Iris pigment epithelial cell (primary cell): ENCODE data around the gene APP.
"Not testable (repeated sequence)": the region's sequence is repeated elsewhere in the genome, so short reads cannot be mapped to it uniquely, and the experiment has no call there.

ENCODE experiments used
- DNase-seq: peaks from one replicate; pipeline ENCODE4 v3.0.0-alpha.2; 2011; ENCODE audit warnings: low read depth

Gene APP

DNA sequence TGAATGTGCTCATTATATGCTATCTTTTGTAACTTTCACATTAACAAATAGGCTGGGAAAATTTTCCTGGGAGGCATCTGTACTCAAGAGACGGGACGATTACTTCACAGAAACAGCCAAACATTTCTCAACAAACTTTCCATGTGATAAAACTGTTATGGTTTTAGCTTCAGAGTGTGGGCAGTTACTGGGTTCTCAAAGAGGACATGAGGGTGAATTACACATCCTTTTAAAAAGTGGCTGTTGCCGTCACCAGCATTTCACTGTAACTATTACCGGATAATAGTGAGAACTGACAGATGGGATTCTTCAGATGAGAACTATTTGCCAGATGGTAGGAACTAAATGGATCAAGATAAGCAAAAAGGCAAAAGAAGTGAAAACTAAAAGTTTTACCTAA, 109.1 kb downstream of the APP start:
- peak; percentile 48 for DNase-seq

DNA sequence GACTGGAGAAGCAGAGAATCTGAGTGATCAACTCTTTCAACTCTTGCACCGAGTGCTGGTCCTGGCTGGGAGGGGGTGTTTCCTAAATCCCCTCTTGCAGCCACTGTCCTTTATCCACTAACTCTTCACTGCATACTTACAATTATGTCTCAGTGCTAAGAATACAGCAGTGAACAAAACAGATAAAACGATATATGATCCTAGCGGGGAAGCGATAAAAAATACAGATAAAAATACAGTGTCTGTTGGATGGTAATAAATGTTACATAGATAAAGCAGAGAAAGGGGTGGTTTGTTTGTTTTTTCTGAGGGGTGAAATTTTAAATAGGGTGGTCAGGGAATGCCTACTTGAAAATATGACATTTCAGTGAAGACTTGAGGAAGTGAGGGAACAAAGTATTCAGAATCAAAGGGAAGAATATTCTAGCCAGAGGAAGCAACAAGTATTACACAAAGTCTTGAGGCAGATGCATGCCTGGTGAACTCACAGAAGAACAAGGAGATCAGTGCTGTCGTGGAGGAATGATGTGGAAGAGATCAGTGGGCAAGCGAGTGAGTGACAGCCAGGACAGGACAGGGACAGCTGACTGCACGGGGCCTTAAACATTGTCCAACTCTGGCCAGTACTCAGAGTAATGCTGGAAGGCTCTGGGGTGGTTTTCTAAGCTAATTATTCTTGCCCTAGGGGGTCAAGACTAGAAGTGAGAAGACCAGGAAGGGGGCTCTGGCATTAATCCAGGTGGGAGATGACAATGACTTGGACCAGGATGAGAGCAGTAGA, 110.0 kb downstream of the APP start:
- DNase-seq = no peak

DNA sequence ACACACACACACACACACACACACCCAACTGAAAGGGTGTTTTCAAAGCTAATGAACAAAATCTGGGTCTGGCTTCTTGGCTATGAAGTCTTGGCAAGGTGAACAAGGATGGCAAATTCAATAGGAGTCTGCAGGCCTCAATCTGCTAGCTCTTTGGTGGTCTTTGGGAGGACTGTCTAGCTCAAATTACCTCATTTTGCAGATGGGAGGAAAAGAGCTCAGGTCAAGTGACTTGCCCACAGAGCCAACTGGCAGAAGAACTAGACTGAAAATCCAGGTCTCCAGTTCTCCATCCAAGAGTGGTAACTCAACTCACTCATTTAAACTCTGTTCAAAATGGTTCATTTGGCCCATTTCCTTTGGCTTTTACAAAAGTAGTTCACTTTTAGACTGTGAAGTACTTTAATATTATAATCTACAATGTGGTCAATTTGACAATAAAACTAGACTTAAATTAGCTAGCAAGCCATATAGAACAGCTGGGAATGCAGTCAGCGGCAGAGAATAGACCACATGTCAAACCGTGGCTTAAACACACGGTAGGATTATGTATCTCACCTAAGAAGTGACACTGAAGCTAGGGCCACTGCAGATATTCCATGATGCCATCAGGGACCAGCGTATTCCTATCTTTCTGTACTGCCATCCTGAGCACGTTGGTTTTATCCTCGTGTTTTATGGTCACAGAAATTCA, 112.9 kb downstream of the APP start:
- DNase-seq = no peak

DNA sequence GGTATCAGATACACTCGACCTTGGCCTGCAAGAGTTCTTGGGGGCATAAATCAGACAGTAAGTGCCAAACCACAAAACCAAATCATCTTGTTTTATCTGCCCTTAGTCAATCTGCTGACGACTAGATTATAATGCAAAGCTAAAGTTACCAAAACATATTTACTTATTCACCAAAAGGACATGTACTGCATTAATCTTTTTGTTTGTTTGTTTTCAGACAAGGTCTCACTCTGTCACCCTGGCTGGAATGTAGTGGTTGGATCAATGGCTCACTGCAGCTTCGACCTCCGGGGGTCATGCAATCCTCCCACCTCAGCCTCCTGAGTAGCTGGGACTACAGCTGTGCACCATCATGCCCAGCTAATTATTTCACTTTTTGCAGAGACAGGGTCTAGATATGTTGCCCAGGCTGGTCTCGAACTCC, 114.7 kb downstream of the APP start:
- DNase-seq = no peak

DNA sequence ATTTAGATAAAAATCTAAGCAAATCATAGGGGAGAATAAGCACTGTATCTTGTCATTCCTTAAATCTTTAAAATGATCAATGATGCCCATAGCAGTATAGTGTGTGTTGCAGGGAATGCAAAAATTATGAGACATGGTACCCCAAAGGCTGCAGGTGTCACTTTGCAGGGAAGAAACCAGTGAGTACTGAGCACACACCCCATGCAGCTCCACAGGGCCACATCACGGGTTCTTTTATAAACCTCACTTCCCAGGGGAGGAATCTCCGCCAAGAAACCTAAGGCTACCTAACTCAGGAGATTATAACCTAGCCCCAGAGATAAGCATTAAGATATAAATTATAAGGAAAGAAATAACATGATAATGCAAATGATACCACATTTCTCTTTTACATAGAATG, 115.6 kb downstream of the APP start:
- DNase-seq = no peak

DNA sequence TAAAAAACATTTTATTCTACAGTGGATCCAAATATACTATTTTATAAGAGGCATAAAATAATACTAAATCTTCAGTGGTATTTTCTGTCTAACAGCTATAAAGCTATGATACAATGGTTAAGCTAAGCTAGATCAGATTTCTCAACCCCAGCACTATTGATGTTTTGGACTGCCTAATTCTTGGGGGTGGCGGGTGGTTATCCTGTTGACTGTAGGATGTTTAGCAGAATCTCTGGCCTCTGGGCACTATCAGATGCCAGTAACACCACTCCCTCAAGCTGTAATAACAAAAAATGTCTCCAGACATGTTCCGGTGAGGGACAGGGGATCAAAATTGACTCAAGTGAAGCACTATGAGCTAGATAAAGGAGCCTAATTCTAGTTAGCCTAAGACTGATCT, 118.5 kb downstream of the APP start:
- no peak for DNase-seq

DNA sequence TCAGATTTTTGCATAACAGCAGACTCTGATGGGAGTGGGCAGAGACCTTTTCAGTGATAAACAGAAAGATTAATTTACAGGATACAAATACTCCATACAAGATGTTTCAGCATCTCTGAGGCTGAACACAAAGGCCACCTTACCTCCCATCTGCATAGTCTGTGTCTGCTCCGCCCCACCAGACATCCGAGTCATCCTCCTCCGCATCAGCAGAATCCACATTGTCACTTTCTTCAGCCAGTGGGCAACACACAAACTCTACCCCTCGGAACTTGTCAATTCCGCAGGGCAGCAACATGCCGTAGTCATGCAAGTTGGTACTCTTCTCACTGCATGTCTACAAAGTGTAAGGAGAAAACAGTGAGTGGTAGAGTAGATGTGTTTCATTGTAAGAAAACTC, 119.7 kb downstream of the APP start:
- DNase-seq = no peak

DNA sequence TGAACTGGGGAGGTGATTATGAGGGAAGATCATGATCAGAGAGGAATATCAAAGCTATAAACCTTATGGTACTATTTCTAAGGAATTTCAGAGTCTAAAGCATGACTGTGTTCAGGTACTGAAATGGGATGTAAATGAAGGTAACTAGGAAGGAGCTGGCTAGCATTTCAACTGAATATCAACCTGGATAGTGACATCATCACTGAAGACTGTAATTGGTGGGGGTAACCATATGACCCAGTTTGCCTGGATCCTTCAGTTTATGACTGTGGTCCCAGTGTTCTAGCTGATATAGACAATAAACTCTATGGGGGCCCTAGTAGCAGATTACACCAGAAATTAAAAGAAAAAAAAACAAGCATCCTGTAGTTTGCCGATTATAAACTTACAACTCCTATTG, 120.8 kb downstream of the APP start:
- DNase-seq = no peak

DNA sequence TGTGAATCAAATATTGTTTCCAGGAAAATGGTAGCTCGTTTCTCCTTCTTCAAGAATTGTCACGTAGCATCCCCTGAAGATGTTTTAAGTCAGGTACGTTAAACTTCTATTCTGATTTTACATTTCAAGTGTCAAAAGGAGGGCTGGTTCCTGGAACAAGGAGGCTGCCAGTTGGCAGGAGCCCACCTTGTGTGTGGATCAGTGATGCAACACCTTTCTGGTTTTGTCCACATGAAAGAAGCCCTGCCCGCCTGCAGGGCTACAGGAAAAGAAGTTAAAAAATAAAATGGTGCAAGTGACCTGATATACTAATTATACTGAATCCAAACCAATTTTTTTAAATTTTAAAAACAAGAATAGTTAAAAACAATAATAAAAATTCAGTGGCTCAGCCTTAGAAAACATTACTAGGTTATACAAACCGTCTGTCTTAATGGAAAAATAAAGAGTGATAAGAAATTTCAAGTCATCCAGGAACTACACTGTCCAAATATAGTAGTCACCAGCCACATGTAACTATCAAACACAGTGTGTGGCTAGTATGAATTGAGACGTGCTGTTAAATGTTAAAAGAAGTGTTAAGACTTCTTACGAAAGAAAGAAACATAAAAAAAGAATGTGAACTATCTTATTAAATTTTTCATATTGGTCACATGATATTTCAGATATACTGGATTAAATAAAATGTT, 123.1 kb downstream of the APP start:
- DNase-seq = no peak

DNA sequence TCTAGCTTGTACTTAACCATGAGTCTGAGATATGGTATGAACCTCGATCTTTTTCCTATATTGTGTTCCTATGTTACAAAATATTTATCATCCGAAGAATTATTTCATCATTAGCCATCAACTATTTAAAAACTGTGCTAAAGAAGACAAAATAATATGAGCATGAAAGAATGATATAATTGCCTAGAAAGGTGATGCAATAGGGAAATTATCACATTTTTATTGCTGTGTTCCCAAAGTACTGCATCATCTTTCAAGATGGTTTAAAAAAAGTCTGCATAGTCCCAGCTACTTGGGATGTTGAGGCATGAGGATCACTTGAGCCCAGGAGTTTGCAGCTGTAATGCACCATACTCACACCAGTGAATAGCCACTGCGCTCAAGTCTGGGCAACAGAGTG, 126.7 kb downstream of the APP start:
- DNase-seq = no peak

DNA sequence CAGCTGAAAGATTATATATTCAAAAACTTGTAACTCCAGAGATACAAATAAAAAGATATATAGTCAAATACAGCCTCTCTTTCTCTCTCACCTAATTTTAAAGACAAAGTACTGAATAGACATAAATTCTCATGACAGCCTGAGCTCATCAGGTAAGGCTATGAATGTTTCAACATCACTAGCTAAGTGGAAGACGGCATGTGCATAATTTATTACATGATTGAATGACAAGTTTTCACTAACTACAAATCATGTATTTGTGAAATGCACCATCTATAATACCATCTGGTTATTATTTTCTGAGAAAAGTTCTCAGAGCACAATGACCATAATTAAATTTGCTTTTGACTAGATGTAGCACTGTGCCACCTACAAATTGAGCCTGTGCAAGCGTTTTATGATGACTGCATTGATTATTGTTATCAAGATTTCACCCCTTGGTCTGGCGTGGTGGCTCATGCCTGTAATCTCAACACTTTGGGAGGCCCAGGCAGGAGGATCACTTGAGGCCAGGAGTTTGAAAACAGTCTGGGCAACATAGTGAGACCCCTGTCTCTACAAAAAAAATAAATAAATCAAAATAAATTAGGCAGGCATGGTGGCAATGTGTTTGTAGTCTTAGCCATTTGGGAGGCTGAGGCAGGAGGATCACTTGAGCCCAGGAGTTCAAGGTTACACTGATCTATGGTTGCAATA, 128.2 kb downstream of the APP start:
- no peak for DNase-seq

DNA sequence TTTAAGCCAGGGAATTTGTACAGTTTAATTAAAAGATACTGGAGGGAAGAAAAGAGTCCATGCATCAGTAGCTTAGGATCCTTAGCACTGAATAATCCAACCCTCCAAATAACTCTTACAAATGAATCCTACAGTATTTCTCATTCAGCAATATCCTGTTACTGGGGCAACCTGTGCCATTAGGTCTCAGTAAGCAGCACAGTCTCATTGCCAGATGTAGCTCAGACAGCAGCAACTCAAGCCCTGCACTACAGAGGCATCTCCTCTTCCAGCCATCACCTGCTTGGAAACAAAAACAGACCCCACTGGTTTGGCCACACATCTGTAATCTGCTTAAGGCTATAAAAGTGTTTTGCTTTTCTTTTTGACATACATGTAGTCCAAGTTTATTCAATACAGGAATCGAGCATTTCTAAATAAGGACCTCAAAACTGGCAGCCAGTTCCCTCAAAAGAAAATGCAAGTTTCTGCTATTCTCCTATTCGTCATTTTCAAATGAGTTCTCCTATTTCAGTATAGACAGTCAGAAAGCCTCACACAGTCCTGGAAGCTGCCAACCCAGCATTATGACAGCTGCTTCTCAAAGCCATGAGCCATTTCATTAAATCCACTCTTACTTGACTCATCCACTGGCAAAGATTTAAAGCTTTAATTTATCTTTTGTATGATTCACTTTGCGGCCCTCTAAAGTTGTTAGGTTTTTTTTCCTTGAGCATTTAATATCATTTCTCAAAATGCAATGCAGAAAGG, 129.0 kb downstream of the APP start:
- peak; percentile 87 for DNase-seq

DNA sequence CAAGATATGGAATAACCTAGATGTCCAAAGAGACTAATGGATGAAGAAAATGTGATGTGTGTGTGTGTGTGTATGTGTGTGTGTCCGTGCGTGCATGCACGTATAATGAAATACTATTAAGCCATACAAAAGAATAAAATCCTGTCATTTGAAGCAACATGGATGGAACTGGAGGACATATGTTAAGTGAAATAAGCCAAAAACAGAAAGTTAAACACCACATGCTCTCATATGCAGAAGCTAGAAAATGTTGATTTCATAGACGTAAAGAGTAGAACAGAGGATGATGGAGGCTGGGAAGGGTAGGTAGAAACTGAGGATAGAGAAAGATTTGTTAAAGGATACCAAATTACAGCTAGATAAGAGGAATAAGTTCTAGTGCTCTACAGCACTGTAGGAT, 133.7 kb downstream of the APP start:
- DNase-seq = no peak

DNA sequence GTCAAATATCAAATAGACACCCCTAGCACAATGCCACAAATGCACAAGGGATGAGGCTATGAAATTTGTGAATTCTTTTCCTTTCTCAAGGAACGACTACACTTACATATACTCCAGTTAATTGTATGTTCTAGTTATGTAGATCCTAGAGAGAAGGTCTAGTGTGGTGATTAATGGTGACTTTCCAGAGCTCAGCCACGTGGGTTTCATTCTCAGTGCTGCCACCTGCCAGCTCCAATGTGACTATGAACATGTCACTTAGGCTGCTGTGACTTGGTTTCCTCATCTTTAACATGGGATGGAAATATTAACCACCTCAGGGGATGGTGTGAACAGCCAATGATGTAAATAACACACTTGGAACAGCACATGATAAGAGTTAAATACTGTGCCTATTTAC, 138.3 kb downstream of the APP start:
- DNase-seq = peak; percentile 18

DNA sequence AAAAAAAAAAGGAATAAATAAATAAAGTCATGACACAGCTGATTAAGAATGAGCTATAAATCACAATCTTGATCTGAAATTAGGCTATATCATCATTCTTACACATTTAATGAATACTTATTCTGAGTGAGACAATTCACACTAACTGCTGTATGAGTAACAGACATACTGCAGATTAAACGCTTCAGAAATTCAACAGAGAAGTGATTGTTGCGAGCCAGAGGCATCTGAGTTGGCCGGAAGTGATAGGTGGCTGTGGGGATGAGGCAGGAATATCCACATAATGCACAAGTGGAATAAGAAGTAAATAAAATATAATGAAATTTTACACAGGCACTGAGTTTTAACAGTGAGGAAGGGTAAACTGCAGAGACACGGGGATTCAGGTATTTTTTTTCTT, 142.4 kb downstream of the APP start:
- no peak for DNase-seq

DNA sequence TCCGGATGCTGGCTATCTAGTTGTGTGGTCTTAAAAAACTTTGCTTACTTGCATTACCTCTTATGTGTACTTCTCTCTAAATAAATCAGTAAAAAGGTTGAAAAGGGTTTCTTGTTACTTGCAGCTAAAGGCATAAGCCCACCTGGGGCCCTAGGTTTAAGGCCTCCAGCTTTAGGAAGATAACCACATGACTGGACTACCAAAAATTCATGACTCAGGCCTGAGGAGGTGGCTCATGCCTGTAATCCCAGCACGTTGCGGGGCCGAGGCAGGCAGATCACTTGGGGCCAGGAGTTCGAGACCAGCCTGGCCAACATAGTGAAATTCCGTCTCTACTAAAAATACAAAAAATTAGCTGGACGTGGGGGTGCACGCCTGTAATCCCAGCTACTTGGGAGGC, 142.9 kb downstream of the APP start:
- peak; percentile 31 for DNase-seq

DNA sequence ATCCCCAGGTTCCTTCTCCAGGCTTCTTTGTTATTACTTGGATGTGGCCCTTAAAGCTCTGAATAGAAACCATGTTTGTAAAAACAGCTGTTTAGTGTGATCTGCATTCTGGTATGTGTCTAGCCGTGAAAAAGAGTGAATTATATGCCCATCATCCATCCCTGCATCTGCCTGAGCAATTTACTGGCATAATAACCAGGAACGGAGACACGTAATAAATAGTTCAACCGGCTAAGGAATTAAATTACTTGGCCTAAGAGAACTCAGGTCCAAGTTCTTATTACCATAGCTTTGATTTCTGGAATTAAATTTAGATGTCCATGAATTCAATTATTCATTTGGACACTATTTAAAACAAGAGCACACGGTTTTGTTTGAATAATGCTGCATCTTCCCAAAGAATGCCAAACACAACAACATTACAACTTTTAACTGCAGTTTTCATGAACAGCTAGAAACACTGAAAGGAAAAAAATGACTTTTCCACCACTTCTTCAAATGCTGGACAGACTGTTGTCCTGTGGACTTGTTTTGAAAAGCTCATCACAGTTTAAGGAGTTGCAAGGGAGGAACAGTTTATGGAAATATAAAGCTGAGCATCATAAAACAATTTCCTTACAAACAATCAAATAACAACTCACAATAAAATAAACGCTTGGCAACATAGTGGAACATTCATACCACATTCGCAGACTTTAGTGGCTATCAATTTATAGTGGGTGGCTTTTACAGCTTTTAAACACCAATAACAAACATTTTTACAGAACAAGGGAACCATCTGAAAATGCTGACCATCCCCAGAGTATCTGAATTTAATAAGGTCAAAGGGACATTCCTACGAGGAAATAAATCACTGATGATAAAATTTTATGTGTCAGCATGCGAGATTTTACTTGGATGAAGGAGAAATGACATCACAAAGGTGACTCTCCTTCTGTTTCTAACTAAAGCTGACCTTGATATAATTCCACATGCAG, 144.7 kb downstream of the APP start:
- no peak for DNase-seq

DNA sequence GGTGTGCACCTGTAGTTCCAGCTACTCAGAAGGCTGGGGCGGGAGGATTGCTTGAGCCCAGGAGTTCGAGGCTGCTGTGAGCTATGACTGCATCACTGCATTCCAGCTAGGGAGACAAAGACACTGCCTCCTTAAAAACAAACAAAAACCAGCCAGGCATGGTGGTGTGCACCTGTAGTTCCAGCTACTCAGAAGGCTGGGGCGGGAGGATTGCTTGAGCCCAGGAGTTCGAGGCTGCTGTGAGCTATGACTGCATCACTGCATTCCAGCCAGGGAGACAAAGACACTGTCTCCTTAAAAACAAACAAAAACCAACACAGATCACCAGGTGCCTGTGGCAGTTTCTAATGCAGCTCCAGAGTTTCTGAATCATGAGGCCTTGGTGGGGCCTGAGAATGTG, 147.2 kb downstream of the APP start:
- not testable (repeated sequence) for DNase-seq

DNA sequence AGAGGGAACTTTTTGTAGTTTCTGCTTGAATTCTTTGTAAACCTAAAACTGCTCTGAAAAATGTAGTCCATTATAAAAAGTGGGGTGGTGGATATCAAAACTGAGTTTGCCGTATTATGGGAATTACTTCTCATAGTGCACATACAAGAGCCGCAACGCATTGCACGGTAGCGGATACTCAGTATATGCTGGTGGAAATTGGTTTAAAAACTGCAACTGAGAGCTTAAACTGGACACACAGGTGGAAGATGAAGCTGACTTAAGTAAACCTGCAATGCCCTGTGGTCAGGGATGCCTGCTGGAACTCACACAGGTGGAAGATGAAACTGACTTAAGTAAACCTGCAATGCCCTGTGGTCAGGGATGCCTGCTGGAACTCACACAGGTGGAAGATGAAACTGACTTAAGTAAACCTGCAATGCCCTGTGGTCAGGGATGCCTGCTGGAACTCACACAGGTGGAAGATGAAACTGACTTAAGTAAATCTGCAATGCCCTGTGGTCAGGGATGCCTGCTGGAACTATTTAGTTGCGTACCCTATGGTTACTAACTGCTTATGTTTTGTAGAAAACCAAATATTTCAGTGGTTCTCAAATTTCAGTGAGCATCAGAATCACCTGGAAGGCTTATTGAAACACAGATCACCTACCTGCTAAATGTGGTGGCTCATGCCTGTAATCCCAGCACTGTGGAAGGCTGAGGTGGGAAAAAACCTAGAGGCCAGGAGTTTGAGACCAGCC, 147.8 kb downstream of the APP start:
- not testable (repeated sequence) for DNase-seq

DNA sequence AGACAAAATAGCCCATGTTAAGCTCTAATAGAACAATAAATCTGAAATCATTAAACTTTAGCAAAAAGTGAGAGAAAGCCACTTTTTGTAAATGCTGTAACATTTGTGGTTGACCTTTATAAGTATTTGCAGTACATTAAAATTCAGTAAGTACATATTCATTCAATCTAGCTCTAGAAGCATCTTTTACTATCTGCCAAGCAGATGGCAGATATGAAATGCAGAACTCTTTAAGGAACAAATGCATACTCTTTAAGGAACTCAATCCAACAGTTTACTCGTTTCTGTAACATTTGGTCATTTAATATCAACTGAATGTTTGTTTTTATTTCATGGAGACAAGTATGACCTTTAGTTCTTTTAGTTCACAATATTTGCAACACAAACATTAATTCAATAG, 150.1 kb downstream of the APP start:
- DNase-seq = no peak
